HG03457 (cell line): ENCODE measurements around the gene EDC4.
"Not testable (repeated sequence)": the region's sequence is repeated elsewhere in the genome, so short reads cannot be mapped to it uniquely, and the experiment has no call there.

ENCODE experiments used
- ATAC-seq: cut with Tn5 transposase; IDR thresholded peaks from one replicate; pipeline ENCODE4 v1.9.1; 2021; ENCODE audit warnings: moderate number of reproducible peaks; ENCODE audit not compliant: unreplicated experiment

EDC4 gene

GRCh38 chr16:67848118-67848517, 24.7 kb upstream of the EDC4 start:
- ATAC-seq: no peak

- ATAC-seq: no peak
Measured at GRCh38 chr16:67853670-67854069, 19.2 kb upstream of the EDC4 start.

- no peak for ATAC-seq
Measured at GRCh38 chr16:67855789-67856188, 17.1 kb upstream of the EDC4 start.

- ATAC-seq: no peak
Measured at GRCh38 chr16:67856927-67857546, 15.8 kb upstream of the EDC4 start.

- no peak for ATAC-seq
Measured at GRCh38 chr16:67857547-67858233, 15.2 kb upstream of the EDC4 start.

- no peak for ATAC-seq
Measured at GRCh38 chr16:67858500-67858899, 14.4 kb upstream of the EDC4 start.

GRCh38 chr16:67860589-67861398, 12.1 kb upstream of the EDC4 start:
- no peak for ATAC-seq

GRCh38 chr16:67861877-67862276, 11.0 kb upstream of the EDC4 start:
- no peak for ATAC-seq

- ATAC-seq: no peak
Measured at GRCh38 chr16:67862623-67863583, 9.9 kb upstream of the EDC4 start.

GRCh38 chr16:67864044-67864443, 8.8 kb upstream of the EDC4 start:
- ATAC-seq: not testable (repeated sequence)

- ATAC-seq: no peak
Measured at GRCh38 chr16:67864594-67864993, 8.3 kb upstream of the EDC4 start.

GRCh38 chr16:67865318-67865717, 7.5 kb upstream of the EDC4 start:
- ATAC-seq: no peak

GRCh38 chr16:67868290-67868689, 4.6 kb upstream of the EDC4 start:
- no peak for ATAC-seq

- ATAC-seq: no peak
Measured at GRCh38 chr16:67869653-67870052, 3.2 kb upstream of the EDC4 start.

- ATAC-seq: no peak
Measured at GRCh38 chr16:67871256-67871655, 1.6 kb upstream of the EDC4 start.

- no peak for ATAC-seq
Measured at GRCh38 chr16:67872131-67872630, 671 bp upstream of the EDC4 start.

- no peak for ATAC-seq
Measured at GRCh38 chr16:67873435-67874370, 851 bp downstream of the EDC4 start.

GRCh38 chr16:67874372-67874771, 1.5 kb downstream of the EDC4 start:
- ATAC-seq: no peak

- no peak for ATAC-seq
Measured at GRCh38 chr16:67877064-67877463, 4.2 kb downstream of the EDC4 start.

- ATAC-seq: no peak
Measured at GRCh38 chr16:67878232-67878631, 5.4 kb downstream of the EDC4 start.
